Natural killer cell (primary cell): ENCODE results near the gene CDKAL1. TPM values are rescaled to one million over a fixed set of nuclear protein-coding genes. Genes with fewer than 3 reads are reported as not detected.

Experiments
- ATAC-seq, 3 donors: fragments of 150-1000 bp in 2 of 3; fragments of 200-7000 bp in 1 of 3; cut with Tn5 transposase; 1 replicate in 1 of 3; 2 replicates in 2 of 3; pipeline ENCODE4 v1.10.0; 2021; ENCODE audit warnings: mild to moderate bottlenecking in 2 of 3, moderate library complexity in 2 of 3
- DNase-seq, 2 donors: peaks; one replicate each; pipeline versions ENCODE4 v3.0.0 to v3.0.0-alpha.2; 2013 to 2021; ENCODE audit warnings: mixed read lengths in 1 of 2
- H3K27ac ChIP-seq: one replicate; pipeline ENCODE4 v1.5.1; 2013; ENCODE audit warnings: mild to moderate bottlenecking, low read length
- H3K27me3 ChIP-seq: one replicate; pipeline ENCODE4 v1.6.1; 2013; ENCODE audit warnings: low read length; ENCODE audit not compliant: control insufficient read depth, insufficient read depth
- H3K36me3 ChIP-seq: one replicate; pipeline ENCODE4 v1.6.1; 2013; ENCODE audit warnings: low read length; ENCODE audit not compliant: control insufficient read depth, insufficient read depth
- H3K4me1 ChIP-seq: one replicate; pipeline ENCODE4 v1.6.1; 2013; ENCODE audit warnings: low read length; ENCODE audit not compliant: control insufficient read depth, insufficient read depth
- H3K4me3 ChIP-seq: one replicate; pipeline ENCODE4 v1.5.1; 2013; ENCODE audit warnings: low read length
- H3K9me3 ChIP-seq: one replicate; pipeline ENCODE4 v1.6.1; 2013; ENCODE audit warnings: low read length; ENCODE audit not compliant: control insufficient read depth, insufficient read depth
- H3K27ac Mint-ChIP-seq, 2 donors: one replicate each; pipeline ENCODE4 v1.8.0; 2022; ENCODE audit warnings: mild to moderate bottlenecking in 2 of 2, mixed read lengths in 2 of 2, moderate library complexity in 1 of 2
- H3K27me3 Mint-ChIP-seq, 2 donors: one replicate each; pipeline ENCODE4 v1.8.0; 2022; ENCODE audit warnings: low read depth in 2 of 2, mixed read lengths in 2 of 2
- H3K36me3 Mint-ChIP-seq: one replicate; pipeline ENCODE4 v1.8.0; 2022; ENCODE audit warnings: mixed read lengths
- H3K4me1 Mint-ChIP-seq, 2 donors: one replicate each; pipeline ENCODE4 v1.8.0; 2022; ENCODE audit warnings: mixed read lengths in 2 of 2
- H3K4me3 Mint-ChIP-seq: one replicate; pipeline ENCODE4 v1.8.0; 2022; ENCODE audit warnings: mild to moderate bottlenecking, moderate library complexity, mixed read lengths
- H3K9me3 Mint-ChIP-seq, 2 donors: one replicate each; pipeline ENCODE4 v1.8.0; 2022; ENCODE audit warnings: mixed read lengths in 2 of 2
- CTCF ChIP-seq: fragments of 200-600 bp; IDR thresholded peaks from one replicate; pipeline ENCODE4 v1.8.0; 2022; ENCODE audit warnings: antibody characterized with exemption
- WGBS: methylation state at CpG from one replicate; pipeline ENCODE4 v1.1.7; 2013; ENCODE audit warnings: missing lambda C conversion rate; ENCODE audit not compliant: insufficient coverage; 5-methylcytosine and 5-hydroxymethylcytosine counted together
- intact Hi-C: fragments of 100-400 bp; cut with micrococcal nuclease; formaldehyde crosslinking; loops from one replicate; pipeline ENCODE4 v1.14.2; 2022
- total RNA-seq, 4 donors: library from RNA; stranded (reverse); fragments of 120-200 nt in 1 of 4; gene quantifications; one replicate each; pipeline versions ENCODE4 v1.2.3 to v1.2.4, GENCODE V29; 2013 to 2022

CDKAL1 gene
- total RNA-seq, 3 donors from 2014 or later (not counting 1 experiment from before 2014, with no cell fraction given): 26.0 to 32.8 (median 28.9) TPM

GRCh38 chr6:21140966-21141365 is 606.7 kb downstream of the CDKAL1 start:
- TF ChIP-seq CTCF: no peak
- 98% methylated on average over 6 of the region's 6 CpGs for WGBS
- H3K4me1 Mint-ChIP-seq: no peaks in the 10 kb centered on the region
- Histone ChIP-seq H3K9me3 (no peaks in the 10 kb centered on the region), H3K27me3 (no peaks in the 10 kb centered on the region), H3K27ac (no peak overlapping the region), H3K4me1 (no peaks in the 10 kb centered on the region), H3K36me3 (no peaks in the 10 kb centered on the region), H3K4me3 (no peak overlapping the region)
- no peak overlapping the region for H3K4me3 Mint-ChIP-seq
- H3K36me3 Mint-ChIP-seq: no peaks in the 10 kb centered on the region
- intact Hi-C loops: no loop called here
- no peak for DNase-seq
- H3K9me3 Mint-ChIP-seq: no peaks in the 10 kb centered on the region
- H3K27me3 Mint-ChIP-seq: no peaks in the 10 kb centered on the region
- H3K27ac Mint-ChIP-seq: no peak overlapping the region
- ATAC-seq: no peak

- Histone ChIP-seq H3K36me3 (no peaks in the 10 kb centered on the region), H3K4me1 (no peaks in the 10 kb centered on the region), H3K27me3 (no peaks in the 10 kb centered on the region), H3K9me3 (no peaks in the 10 kb centered on the region), H3K27ac (no peak overlapping the region), H3K4me3 (no peak overlapping the region)
- TF ChIP-seq CTCF: no peak
- Mint-ChIP-seq H3K4me1 (no peaks in the 10 kb centered on the region), H3K4me3 (no peak overlapping the region), H3K27ac (no peak overlapping the region), H3K27me3 (no peaks in the 10 kb centered on the region), H3K36me3 (no peaks in the 10 kb centered on the region), H3K9me3 (no peaks in the 10 kb centered on the region)
- intact Hi-C loops: no loop called here
- DNase-seq (no peak), ATAC-seq (no peak)
- 100% methylated on average over 1 of the region's 1 CpG for WGBS
Observed at GRCh38 chr6:21141616-21142303, 607.5 kb downstream of the CDKAL1 start.

- no peak for TF ChIP-seq CTCF
- no peak for ATAC-seq
- H3K9me3 ChIP-seq: no peaks in the 10 kb centered on the region
- Mint-ChIP-seq H3K36me3 (no peaks in the 10 kb centered on the region), H3K27ac (no peak overlapping the region), H3K27me3 (no peaks in the 10 kb centered on the region), H3K4me3 (no peak overlapping the region), H3K9me3 (no peaks in the 10 kb centered on the region), H3K4me1 (no peaks in the 10 kb centered on the region)
- intact Hi-C loops: no loop called here
- no peaks in the 10 kb centered on the region for H3K4me1 ChIP-seq
- no peaks in the 10 kb centered on the region for H3K27me3 ChIP-seq
- H3K4me3 ChIP-seq: no peak overlapping the region
- WGBS: 95% methylated on average over 3 of the region's 3 CpGs
- no peak overlapping the region for H3K27ac ChIP-seq
- no peaks in the 10 kb centered on the region for H3K36me3 ChIP-seq
- no peak for DNase-seq
Observed at GRCh38 chr6:21142741-21143140, 608.5 kb downstream of the CDKAL1 start.

- no peak for TF ChIP-seq CTCF
- H3K27ac ChIP-seq: no peak overlapping the region
- WGBS: 81% methylated on average over 4 of the region's 4 CpGs
- H3K27ac Mint-ChIP-seq: no peak overlapping the region
- ATAC-seq: no peak
- H3K4me3 Mint-ChIP-seq: no peak overlapping the region
- no peaks in the 10 kb centered on the region for H3K9me3 ChIP-seq
- no peak overlapping the region for H3K4me3 ChIP-seq
- no peaks in the 10 kb centered on the region for H3K36me3 Mint-ChIP-seq
- no peaks in the 10 kb centered on the region for H3K9me3 Mint-ChIP-seq
- no peaks in the 10 kb centered on the region for H3K36me3 ChIP-seq
- DNase-seq: no peak
- no peaks in the 10 kb centered on the region for H3K27me3 ChIP-seq
- no peaks in the 10 kb centered on the region for H3K4me1 ChIP-seq
- no peaks in the 10 kb centered on the region for H3K4me1 Mint-ChIP-seq
- intact Hi-C loops: no loop called here
- H3K27me3 Mint-ChIP-seq: no peaks in the 10 kb centered on the region
Observed at GRCh38 chr6:21143645-21144044, 609.4 kb downstream of the CDKAL1 start.
